GM23338 (cell line): ENCODE data around the gene EPB41L4A. TPM values are rescaled to one million over a fixed set of nuclear protein-coding genes. Genes with fewer than 3 reads are reported as not detected.

Source experiments
- ATAC-seq: fragments of 200-7000 bp; cut with Tn5 transposase; 3 replicates; pipeline ENCODE4 v1.9.1; 2020
- DNase-seq: peaks from one replicate; pipeline ENCODE4 v3.0.0-alpha.2; 2015; ENCODE audit warnings: low spot score
- H2AFZ ChIP-seq: fragments of 200-600 bp; sonication (generic); 2 replicates; pipeline ENCODE4 v1.8.0; 2016; ENCODE audit warnings: antibody characterized with exemption, mild to moderate bottlenecking, moderate library complexity
- H3F3A ChIP-seq: fragments of 200-600 bp; sonication (generic); replicated peaks from 2 replicates; pipeline ENCODE4 v1.8.0; 2017; ENCODE audit warnings: antibody characterized with exemption, mixed run types, low read depth
- H3K27ac ChIP-seq: fragments of 200-600 bp; sonication (generic); 2 replicates; pipeline ENCODE4 v1.6.1; 2016; ENCODE audit warnings: low read depth
- H3K27me3 ChIP-seq: fragments of 200-600 bp; sonication (generic); 2 replicates; pipeline ENCODE4 v1.8.0; 2016; ENCODE audit warnings: mild to moderate bottlenecking, mixed run types, moderate library complexity; ENCODE audit not compliant: insufficient read depth
- H3K36me3 ChIP-seq: fragments of 200-600 bp; sonication (generic); 2 replicates; pipeline ENCODE4 v1.8.0; 2016; ENCODE audit warnings: mild to moderate bottlenecking; ENCODE audit not compliant: insufficient read depth
- H3K4me1 ChIP-seq: fragments of 200-600 bp; sonication (generic); 2 replicates; pipeline ENCODE4 v1.8.0; 2016; ENCODE audit warnings: mild to moderate bottlenecking, moderate library complexity; ENCODE audit not compliant: insufficient read depth
- H3K4me2 ChIP-seq: fragments of 200-600 bp; sonication (generic); 2 replicates; pipeline ENCODE4 v1.7.1; 2017; ENCODE audit warnings: mixed run types
- H3K4me3 ChIP-seq: fragments of 200-600 bp; sonication (generic); 2 replicates; pipeline ENCODE4 v1.6.1; 2016; ENCODE audit warnings: mixed run types
- H3K79me2 ChIP-seq: fragments of 200-600 bp; sonication (generic); replicated peaks from 2 replicates; pipeline ENCODE4 v1.8.0; 2017; ENCODE audit warnings: mild to moderate bottlenecking; ENCODE audit not compliant: insufficient read depth
- H3K9me2 ChIP-seq: fragments of 200-600 bp; sonication (generic); 2 replicates; pipeline ENCODE4 v1.8.0; 2017; ENCODE audit not compliant: insufficient read depth
- H4K20me1 ChIP-seq: fragments of 200-600 bp; sonication (generic); replicated peaks from 2 replicates; pipeline ENCODE4 v1.8.0; 2017; ENCODE audit warnings: mild to moderate bottlenecking; ENCODE audit not compliant: insufficient read depth
- H3K27ac Mint-ChIP-seq: 2 replicates; pipeline ENCODE4 v1.8.0; 2020; ENCODE audit warnings: inconsistent platforms, mild to moderate bottlenecking, moderate library complexity, mixed read lengths
- H3K27me3 Mint-ChIP-seq: 3 replicates; pipeline ENCODE4 v1.8.0; 2022; ENCODE audit warnings: low read depth, mild to moderate bottlenecking, moderate library complexity, mixed read lengths, inconsistent platforms; ENCODE audit not compliant: insufficient read depth, poor library complexity
- H3K36me3 Mint-ChIP-seq: 3 replicates; pipeline ENCODE4 v1.8.0; 2021; ENCODE audit warnings: low read depth, mild to moderate bottlenecking, inconsistent platforms, moderate library complexity, mixed read lengths
- H3K4me1 Mint-ChIP-seq: 3 replicates; pipeline ENCODE4 v1.8.0; 2020; ENCODE audit warnings: mild to moderate bottlenecking, inconsistent platforms, mixed read lengths
- H3K4me3 Mint-ChIP-seq: 3 replicates; pipeline ENCODE4 v1.8.0; 2021; ENCODE audit warnings: moderate library complexity, mild to moderate bottlenecking, inconsistent platforms, mixed read lengths
- H3K9me3 Mint-ChIP-seq: 3 replicates; pipeline ENCODE4 v1.8.0; 2020; ENCODE audit warnings: moderate library complexity, mild to moderate bottlenecking, inconsistent platforms, mixed read lengths
- CREB1 ChIP-seq: fragments of 250-450 bp; sonication (Bioruptor Pico); IDR thresholded peaks from 2 replicates; pipeline ENCODE4 v1.5.0; 2020; ENCODE audit warnings: low read depth, mild to moderate bottlenecking, moderate library complexity
- EZH2 ChIP-seq: fragments of 200-600 bp; sonication (generic); IDR thresholded peaks from one replicate; pipeline ENCODE4 v1.8.0; 2017; ENCODE audit warnings: antibody characterized with exemption, mild to moderate bottlenecking, low read depth; ENCODE audit not compliant: unreplicated experiment
- EZH2phosphoT487 ChIP-seq: fragments of 200-600 bp; sonication (generic); IDR thresholded peaks from one replicate; pipeline ENCODE4 v1.8.1; 2018; ENCODE audit warnings: antibody characterized with exemption; ENCODE audit not compliant: unreplicated experiment
- JUNB ChIP-seq: IDR thresholded peaks from one replicate; pipeline ENCODE4 v1.6.1; 2016; ENCODE audit warnings: antibody characterized with exemption; ENCODE audit not compliant: unreplicated experiment
- NANOG ChIP-seq: IDR thresholded peaks from 2 replicates; pipeline ENCODE4 v1.6.1; 2016; ENCODE audit warnings: antibody characterized with exemption, borderline replicate concordance
- POLR2AphosphoS5 ChIP-seq: IDR thresholded peaks from 2 replicates; pipeline ENCODE4 v1.6.1; 2016; ENCODE audit warnings: antibody characterized with exemption, low read depth
- STAT1 ChIP-seq: IDR thresholded peaks from one replicate; pipeline ENCODE4 v1.6.1; 2016; ENCODE audit warnings: antibody characterized with exemption; ENCODE audit not compliant: unreplicated experiment
- ZNF114 ChIP-seq: fragments of 250-450 bp; sonication (Bioruptor Pico); IDR thresholded peaks from 2 replicates; pipeline ENCODE4 v1.5.0; 2020; ENCODE audit warnings: mild to moderate bottlenecking, moderate library complexity
- ZNF331 ChIP-seq: fragments of 250-450 bp; sonication (Bioruptor Pico); IDR thresholded peaks from 2 replicates; pipeline ENCODE4 v1.5.0; 2020; ENCODE audit warnings: low read depth, mild to moderate bottlenecking, moderate library complexity
- polyA plus RNA-seq: library from polyadenylated mRNA; unstranded; fragments of >200 nt; fragmentation: Nextera tagmentation; extraction: Ambion mirVana; gene quantifications from 2 replicates; pipeline ENCODE4 v1.2.1, GENCODE V29; 2016
- total RNA-seq: library from RNA; depleted of rRNA; stranded (reverse); fragments of >200 nt; shearing (Covaris generic); gene quantifications from 2 replicates; pipeline ENCODE4 v1.2.3, GENCODE V29; 2014
- TF ChIP-seq, protein P1 (sequence below): IDR thresholded peaks from 2 replicates; pipeline ENCODE4 v1.6.1; 2016; ENCODE audit warnings: antibody characterized with exemption
- TF ChIP-seq, protein P2 (sequence below), 2 experiments: fragments of 200-600 bp in 1 of 2; sonication (generic) in 1 of 2; conservative IDR thresholded peaks; 2 replicates each; pipeline versions ENCODE4 v1.5.1 to v1.6.1; 2016 to 2017; ENCODE audit warnings: antibody characterized with exemption in 2 of 2, low read depth in 2 of 2, mild to moderate bottlenecking in 2 of 2, moderate library complexity in 1 of 2
- TF ChIP-seq, protein P3 (sequence below): fragments of 250-450 bp; sonication (Bioruptor Pico); IDR thresholded peaks from 2 replicates; pipeline ENCODE4 v1.5.0; 2020; ENCODE audit warnings: mild to moderate bottlenecking, moderate library complexity

The EPB41L4A gene
- total and polyA plus RNA-seq, 2 experiments from 2014 or later = 5.7 to 6.0 TPM

DNA sequence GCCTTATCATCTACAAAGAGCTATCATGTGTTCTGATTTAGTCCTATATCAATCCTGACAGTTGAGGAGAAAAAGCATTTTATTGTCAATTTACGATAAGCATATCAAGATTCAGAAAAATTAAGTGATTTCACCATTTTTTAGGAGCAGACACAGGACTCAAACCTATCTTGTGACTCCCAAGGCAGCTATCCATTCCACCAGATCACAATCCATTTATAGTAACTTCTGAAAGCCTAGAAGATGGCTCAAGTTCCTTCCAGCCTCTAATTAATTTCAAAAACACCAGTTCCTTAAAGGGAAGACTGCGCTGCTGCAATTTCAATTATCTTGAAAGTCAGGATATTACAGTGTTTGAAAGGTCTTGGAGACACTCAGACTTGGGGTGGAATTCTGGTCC, 114.3 kb downstream of the EPB41L4A start:
- H3K36me3 Mint-ChIP-seq = no peaks in the 10 kb centered on the region

DNA sequence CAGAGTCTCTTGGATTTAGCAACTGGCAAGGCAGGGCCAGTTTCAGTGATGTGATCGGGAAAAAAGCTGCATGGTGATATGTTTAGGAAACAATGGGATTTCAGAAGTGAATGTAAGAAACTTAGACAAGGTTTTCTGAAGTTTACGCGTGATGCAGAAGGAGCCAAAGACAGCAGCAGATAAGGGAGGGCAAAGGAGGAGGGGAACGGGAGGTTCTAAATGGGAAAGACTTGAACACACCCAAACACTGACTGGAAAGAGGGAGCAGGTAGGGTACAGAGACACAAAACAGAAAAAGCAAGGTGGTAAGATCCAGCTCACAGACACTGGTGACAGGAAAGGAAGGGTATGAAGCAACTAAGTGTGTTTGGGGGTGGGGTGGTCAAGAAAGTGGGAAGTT, 115.4 kb downstream of the EPB41L4A start:
- no peaks in the 10 kb centered on the region for H3K36me3 ChIP-seq
- no peaks in the 10 kb centered on the region for H3K79me2 ChIP-seq
- Mint-ChIP-seq H3K36me3 (no peaks in the 10 kb centered on the region), H3K4me1 (no peaks in the 10 kb centered on the region; the same call in 2 of the 3 replicates), H3K27ac (no peak overlapping the region), H3K9me3 (peaks cover 5% of the 10 kb centered on the region; the same call in 2 of the 3 replicates), H3K27me3 (peaks cover 2% of the 10 kb centered on the region), H3K4me3 (no peak overlapping the region)
- H3K4me3 ChIP-seq = no peak overlapping the region
- DNase-seq (no peak), ATAC-seq (no peak)
- no peak overlapping the region for H3K4me2 ChIP-seq
- no peak overlapping the region for H3K27ac ChIP-seq
- no peaks in the 10 kb centered on the region; the same call in 1 of the 2 replicates for H3K9me2 ChIP-seq
- H3K27me3 ChIP-seq = no peaks in the 10 kb centered on the region
- H2AFZ ChIP-seq = no peak overlapping the region
- H3K4me1 ChIP-seq = no peaks in the 10 kb centered on the region
- H4K20me1 ChIP-seq = no peaks in the 10 kb centered on the region
- no peaks in the 10 kb centered on the region for H3F3A ChIP-seq
- no peak for TF ChIP-seq NANOG
- TF ChIP-seq EZH2phosphoT487 = no peak
- TF ChIP-seq CREB1 (CRISPR knock-in tag) = no peak
- TF ChIP-seq, protein P1, sequence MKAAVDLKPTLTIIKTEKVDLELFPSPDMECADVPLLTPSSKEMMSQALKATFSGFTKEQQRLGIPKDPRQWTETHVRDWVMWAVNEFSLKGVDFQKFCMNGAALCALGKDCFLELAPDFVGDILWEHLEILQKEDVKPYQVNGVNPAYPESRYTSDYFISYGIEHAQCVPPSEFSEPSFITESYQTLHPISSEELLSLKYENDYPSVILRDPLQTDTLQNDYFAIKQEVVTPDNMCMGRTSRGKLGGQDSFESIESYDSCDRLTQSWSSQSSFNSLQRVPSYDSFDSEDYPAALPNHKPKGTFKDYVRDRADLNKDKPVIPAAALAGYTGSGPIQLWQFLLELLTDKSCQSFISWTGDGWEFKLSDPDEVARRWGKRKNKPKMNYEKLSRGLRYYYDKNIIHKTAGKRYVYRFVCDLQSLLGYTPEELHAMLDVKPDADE = no peak
- no peak for TF ChIP-seq ZNF114
- TF ChIP-seq POLR2AphosphoS5 = no peak
- TF ChIP-seq, protein P2, sequence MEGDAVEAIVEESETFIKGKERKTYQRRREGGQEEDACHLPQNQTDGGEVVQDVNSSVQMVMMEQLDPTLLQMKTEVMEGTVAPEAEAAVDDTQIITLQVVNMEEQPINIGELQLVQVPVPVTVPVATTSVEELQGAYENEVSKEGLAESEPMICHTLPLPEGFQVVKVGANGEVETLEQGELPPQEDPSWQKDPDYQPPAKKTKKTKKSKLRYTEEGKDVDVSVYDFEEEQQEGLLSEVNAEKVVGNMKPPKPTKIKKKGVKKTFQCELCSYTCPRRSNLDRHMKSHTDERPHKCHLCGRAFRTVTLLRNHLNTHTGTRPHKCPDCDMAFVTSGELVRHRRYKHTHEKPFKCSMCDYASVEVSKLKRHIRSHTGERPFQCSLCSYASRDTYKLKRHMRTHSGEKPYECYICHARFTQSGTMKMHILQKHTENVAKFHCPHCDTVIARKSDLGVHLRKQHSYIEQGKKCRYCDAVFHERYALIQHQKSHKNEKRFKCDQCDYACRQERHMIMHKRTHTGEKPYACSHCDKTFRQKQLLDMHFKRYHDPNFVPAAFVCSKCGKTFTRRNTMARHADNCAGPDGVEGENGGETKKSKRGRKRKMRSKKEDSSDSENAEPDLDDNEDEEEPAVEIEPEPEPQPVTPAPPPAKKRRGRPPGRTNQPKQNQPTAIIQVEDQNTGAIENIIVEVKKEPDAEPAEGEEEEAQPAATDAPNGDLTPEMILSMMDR (conservative IDR thresholded peaks at IDR 0.05; ENCODE audit: low read depth in 2 of 2) = no peak
- TF ChIP-seq EZH2 = no peak
- TF ChIP-seq, protein P3, sequence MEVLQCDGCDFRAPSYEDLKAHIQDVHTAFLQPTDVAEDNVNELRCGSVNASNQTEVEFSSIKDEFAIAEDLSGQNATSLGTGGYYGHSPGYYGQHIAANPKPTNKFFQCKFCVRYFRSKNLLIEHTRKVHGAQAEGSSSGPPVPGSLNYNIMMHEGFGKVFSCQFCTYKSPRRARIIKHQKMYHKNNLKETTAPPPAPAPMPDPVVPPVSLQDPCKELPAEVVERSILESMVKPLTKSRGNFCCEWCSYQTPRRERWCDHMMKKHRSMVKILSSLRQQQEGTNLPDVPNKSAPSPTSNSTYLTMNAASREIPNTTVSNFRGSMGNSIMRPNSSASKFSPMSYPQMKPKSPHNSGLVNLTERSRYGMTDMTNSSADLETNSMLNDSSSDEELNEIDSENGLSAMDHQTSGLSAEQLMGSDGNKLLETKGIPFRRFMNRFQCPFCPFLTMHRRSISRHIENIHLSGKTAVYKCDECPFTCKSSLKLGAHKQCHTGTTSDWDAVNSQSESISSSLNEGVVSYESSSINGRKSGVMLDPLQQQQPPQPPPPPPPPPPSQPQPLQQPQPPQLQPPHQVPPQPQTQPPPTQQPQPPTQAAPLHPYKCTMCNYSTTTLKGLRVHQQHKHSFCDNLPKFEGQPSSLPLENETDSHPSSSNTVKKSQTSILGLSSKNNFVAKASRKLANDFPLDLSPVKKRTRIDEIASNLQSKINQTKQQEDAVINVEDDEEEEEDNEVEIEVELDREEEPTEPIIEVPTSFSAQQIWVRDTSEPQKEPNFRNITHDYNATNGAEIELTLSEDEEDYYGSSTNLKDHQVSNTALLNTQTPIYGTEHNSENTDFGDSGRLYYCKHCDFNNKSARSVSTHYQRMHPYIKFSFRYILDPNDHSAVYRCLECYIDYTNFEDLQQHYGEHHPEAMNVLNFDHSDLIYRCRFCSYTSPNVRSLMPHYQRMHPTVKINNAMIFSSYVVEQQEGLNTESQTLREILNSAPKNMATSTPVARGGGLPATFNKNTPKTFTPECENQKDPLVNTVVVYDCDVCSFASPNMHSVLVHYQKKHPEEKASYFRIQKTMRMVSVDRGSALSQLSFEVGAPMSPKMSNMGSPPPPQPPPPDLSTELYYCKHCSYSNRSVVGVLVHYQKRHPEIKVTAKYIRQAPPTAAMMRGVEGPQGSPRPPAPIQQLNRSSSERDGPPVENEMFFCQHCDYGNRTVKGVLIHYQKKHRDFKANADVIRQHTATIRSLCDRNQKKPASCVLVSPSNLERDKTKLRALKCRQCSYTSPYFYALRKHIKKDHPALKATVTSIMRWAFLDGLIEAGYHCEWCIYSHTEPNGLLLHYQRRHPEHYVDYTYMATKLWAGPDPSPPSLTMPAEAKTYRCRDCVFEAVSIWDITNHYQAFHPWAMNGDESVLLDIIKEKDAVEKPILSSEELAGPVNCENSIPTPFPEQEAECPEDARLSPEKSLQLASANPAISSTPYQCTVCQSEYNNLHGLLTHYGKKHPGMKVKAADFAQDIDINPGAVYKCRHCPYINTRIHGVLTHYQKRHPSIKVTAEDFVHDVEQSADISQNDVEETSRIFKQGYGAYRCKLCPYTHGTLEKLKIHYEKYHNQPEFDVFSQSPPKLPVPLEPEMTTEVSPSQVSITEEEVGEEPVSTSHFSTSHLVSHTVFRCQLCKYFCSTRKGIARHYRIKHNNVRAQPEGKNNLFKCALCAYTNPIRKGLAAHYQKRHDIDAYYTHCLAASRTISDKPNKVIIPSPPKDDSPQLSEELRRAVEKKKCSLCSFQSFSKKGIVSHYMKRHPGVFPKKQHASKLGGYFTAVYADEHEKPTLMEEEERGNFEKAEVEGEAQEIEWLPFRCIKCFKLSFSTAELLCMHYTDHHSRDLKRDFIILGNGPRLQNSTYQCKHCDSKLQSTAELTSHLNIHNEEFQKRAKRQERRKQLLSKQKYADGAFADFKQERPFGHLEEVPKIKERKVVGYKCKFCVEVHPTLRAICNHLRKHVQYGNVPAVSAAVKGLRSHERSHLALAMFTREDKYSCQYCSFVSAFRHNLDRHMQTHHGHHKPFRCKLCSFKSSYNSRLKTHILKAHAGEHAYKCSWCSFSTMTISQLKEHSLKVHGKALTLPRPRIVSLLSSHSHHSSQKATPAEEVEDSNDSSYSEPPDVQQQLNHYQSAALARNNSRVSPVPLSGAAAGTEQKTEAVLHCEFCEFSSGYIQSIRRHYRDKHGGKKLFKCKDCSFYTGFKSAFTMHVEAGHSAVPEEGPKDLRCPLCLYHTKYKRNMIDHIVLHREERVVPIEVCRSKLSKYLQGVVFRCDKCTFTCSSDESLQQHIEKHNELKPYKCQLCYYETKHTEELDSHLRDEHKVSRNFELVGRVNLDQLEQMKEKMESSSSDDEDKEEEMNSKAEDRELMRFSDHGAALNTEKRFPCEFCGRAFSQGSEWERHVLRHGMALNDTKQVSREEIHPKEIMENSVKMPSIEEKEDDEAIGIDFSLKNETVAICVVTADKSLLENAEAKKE (CRISPR knock-in tag) = no peak
- TF ChIP-seq ZNF331 (CRISPR knock-in tag) = no peak
- TF ChIP-seq STAT1 = no peak

More for the DNA sequence above, 114.3 kb downstream of the EPB41L4A start:
- Histone ChIP-seq H3K4me3 (no peak overlapping the region), H3K79me2 (no peaks in the 10 kb centered on the region), H3K27me3 (no peaks in the 10 kb centered on the region), H2AFZ (no peak overlapping the region), H3K4me1 (no peaks in the 10 kb centered on the region), H3K9me2 (no peaks in the 10 kb centered on the region), H4K20me1 (no peaks in the 10 kb centered on the region), H3F3A (no peaks in the 10 kb centered on the region), H3K4me2 (no peak overlapping the region), H3K27ac (no peak overlapping the region), H3K36me3 (no peaks in the 10 kb centered on the region)
- Mint-ChIP-seq H3K27ac (no peak overlapping the region), H3K4me3 (no peak overlapping the region), H3K27me3 (peaks cover 2% of the 10 kb centered on the region), H3K9me3 (no peaks in the 10 kb centered on the region), H3K4me1 (no peaks in the 10 kb centered on the region; the same call in 2 of the 3 replicates)
- DNase-seq (no peak), ATAC-seq (no peak)
- TF ChIP-seq, protein P1 = no peak
- TF ChIP-seq CREB1 (CRISPR knock-in tag) (no peak), JUNB (no peak), STAT1 (no peak)
